Measurements from ENCODE around the gene S100A2. TPM values are rescaled to one million over a fixed set of nuclear protein-coding genes. Genes with fewer than 3 reads are reported as not detected.
A peak's percentile ranks its signal among the peaks of the same experiment; 100 is the strongest.
"Not testable (repeated sequence)": the region's sequence is repeated elsewhere in the genome, so short reads cannot be mapped to it uniquely, and the experiment has no call there.

S100A2 gene
- total RNA-seq, 1 donor from 2014 or later = 0.21 TPM

DNA sequence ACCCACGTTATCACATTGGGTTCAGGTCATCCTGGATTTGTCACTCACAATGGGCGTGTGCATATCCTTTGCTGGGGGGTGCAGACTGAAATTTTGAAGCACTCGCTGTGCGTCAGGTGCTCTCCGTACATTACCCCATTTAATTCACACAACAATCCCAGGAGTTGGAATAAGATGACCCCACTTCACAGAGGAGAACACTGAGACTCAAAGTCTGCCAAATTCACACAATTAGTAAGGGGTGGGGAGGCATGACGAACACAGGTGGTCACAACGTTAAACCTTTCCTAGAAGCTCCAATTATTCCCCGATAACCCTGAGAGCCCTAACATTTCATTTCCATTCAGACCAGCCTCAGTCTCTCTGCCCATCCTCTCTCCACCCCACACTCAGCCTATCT is 3.8 kb upstream of the S100A2 start:
- no peak overlapping the region for H3K27ac Mint-ChIP-seq
- intact Hi-C loops (cut with micrococcal nuclease) = loop anchor here (5.0 kb wide), 2 partner anchors 63 to 178 kb away; partner anchors contain the start of gene CHTOP

GRCh38 chr1:153568367-153569099 is 2.9 kb upstream of the S100A2 start:
- peak overlapping the region; percentile 66 for H3K4me3 Mint-ChIP-seq
- peak; percentile 72 for DNase-seq (ENCODE audit: low spot score)
- no peaks in the 10 kb centered on the region for H3K36me3 Mint-ChIP-seq (ENCODE audit: low read depth)
- H3K9me3 Mint-ChIP-seq = no peaks in the 10 kb centered on the region
- H3K4me1 Mint-ChIP-seq (ENCODE audit: low read depth) = peaks cover 54% of the 10 kb centered on the region
- peak overlapping the region; percentile 78 for H3K27ac Mint-ChIP-seq
- intact Hi-C loops (cut with micrococcal nuclease) = loop anchor here (1.0 to 5.0 kb wide), 4 partner anchors 35 to 179 kb away; partner anchors contain the start of gene CHTOP
- peaks cover 1% of the 10 kb centered on the region for H3K27me3 Mint-ChIP-seq (ENCODE audit: insufficient read depth)

More for the DNA sequence above, 3.8 kb upstream of the S100A2 start:
- Mint-ChIP-seq H3K27me3 (ENCODE audit: insufficient read depth) (peaks cover 1% of the 10 kb centered on the region), H3K36me3 (ENCODE audit: low read depth) (no peaks in the 10 kb centered on the region), H3K4me1 (ENCODE audit: low read depth) (peaks cover 54% of the 10 kb centered on the region), H3K9me3 (no peaks in the 10 kb centered on the region), H3K4me3 (no peak overlapping the region)
- no peak for DNase-seq (ENCODE audit: low spot score)

DNA sequence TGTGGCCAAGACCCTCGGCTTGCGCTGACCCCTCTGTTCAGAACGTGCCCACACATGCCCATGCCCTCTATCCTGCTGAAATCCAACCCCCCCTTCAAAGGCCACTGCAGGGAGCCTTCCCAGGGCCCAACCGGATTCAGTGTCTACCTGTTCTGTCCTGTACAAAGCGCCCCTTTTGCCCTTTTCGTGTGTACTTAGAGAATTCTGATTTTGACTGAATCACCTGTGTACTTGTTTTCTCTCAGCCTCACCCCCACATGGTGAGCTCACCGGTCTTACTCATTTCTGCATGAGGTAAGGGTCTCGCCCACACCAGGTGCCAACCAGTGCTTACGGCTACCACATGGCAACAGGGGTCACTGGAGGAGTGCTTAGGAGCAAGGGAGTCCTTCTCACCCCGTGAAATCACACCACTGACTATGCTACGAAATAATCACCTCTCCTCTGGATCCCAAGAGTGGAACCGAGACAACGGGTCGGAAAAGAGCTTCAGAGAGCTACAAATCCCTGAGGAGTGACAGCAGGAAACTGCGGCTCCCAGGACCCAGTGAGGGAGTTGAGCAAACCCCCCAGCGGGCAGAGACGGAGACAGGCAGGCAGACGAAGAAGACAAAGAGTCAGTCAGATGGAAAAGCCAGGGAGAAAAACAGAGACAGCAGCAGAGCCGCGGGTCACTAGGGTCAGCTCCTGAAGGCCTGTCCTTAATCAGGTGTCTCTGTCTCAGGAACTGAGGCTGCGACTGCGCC is 2.1 kb upstream of the S100A2 start:
- Mint-ChIP-seq H3K9me3 (no peaks in the 10 kb centered on the region), H3K27me3 (ENCODE audit: insufficient read depth) (peaks cover 1% of the 10 kb centered on the region), H3K4me3 (no peak overlapping the region), H3K27ac (peak overlapping the region; percentile 54), H3K4me1 (ENCODE audit: low read depth) (peaks cover 48% of the 10 kb centered on the region), H3K36me3 (ENCODE audit: low read depth) (no peaks in the 10 kb centered on the region)
- no peak for DNase-seq (ENCODE audit: low spot score)
- intact Hi-C loops (cut with micrococcal nuclease) = loop anchor here (1.0 to 5.0 kb wide), 5 partner anchors 34 to 180 kb away; partner anchors contain the start of genes CHTOP and ILF2

DNA sequence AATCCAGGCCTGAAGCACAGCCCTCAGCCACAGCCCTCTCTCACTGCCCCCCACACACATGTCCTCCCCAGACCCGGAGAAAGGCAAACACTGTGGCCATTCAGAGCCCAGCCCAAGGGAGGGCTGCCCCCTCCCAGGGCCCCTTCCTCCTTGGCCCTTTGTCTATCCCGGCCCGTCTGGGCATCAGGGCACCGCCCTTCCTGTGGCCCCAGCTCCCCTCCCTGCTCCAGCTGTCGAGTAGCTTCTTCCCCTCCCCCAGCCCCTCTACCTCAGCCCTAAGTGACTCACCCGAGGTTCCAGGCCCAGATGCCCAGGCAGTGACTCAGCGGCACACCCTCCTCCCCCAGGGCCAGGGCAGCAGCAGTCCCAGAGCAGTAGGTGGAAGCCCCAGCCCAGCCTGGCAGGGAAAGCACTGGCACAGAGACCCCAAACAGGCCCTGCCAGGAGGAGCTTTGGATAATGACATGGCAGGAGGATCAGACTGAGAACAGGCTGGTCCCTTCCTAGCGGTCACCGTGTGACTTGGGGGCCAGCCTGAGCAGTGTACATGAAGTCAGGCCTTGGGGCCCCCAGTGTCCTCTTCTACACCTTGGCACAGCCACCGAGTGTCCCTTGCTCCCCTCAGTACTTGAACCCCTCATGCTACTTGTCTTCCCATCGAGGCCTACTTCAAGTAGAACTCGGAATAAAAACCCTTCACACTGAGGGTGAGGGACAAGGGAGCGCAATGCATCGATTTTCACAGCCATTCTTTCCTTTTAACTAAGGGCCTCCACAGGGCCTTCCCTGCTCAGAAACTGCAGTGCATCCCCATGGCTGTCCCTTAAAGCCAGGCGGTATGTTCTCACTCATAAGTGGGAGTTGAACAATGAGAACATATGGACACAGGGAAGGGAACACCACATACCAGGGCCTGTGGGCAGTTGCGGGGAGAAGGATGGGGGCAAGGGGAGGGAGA is 1.0 kb upstream of the S100A2 start:
- DNase-seq (ENCODE audit: low spot score) = peak; percentile 72
- Mint-ChIP-seq H3K36me3 (ENCODE audit: low read depth) (no peaks in the 10 kb centered on the region), H3K27me3 (ENCODE audit: insufficient read depth) (peaks cover 1% of the 10 kb centered on the region), H3K4me1 (ENCODE audit: low read depth) (peaks cover 38% of the 10 kb centered on the region), H3K27ac (peak overlapping the region; percentile 89), H3K9me3 (no peaks in the 10 kb centered on the region), H3K4me3 (peak overlapping the region; percentile 38)
- intact Hi-C loops (cut with micrococcal nuclease) = loop anchor here (1.0 to 5.0 kb wide), 4 partner anchors 21 to 181 kb away; partner anchors contain the start of genes CHTOP, ILF2 and S100A4

DNA sequence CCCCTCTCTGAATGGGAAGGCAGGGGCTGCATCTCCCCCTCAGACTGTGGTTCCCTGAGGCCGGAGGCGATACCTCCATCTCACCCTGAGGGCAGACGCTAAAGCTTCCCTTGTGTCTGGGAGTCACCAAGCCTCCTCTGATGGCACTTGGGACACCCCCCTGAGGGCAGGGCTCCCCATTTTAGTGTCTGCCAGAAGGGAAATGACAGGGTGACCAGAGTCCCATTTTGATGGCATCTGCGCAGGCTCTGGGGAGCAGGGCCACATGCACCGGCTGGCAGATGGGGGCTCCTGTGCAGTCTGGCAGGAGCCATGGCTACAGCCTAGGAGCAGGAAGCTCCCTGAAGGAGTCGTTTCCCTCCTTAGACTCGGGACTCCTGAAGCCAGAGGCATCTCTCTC is 1.7 kb downstream of the S100A2 start:
- H3K27ac Mint-ChIP-seq = no peak overlapping the region
- H3K27me3 Mint-ChIP-seq (ENCODE audit: insufficient read depth) = no peaks in the 10 kb centered on the region
- H3K4me3 Mint-ChIP-seq = no peak overlapping the region
- H3K4me1 Mint-ChIP-seq (ENCODE audit: low read depth) = peaks cover 35% of the 10 kb centered on the region
- no peaks in the 10 kb centered on the region for H3K36me3 Mint-ChIP-seq (ENCODE audit: low read depth)
- intact Hi-C loops (cut with micrococcal nuclease) = no loop called here
- DNase-seq (ENCODE audit: low spot score) = no peak
- H3K9me3 Mint-ChIP-seq = no peaks in the 10 kb centered on the region

GRCh38 chr1:153563483-153563901 is 2.2 kb downstream of the S100A2 start:
- Mint-ChIP-seq H3K9me3 (no peaks in the 10 kb centered on the region), H3K4me1 (ENCODE audit: low read depth) (peaks cover 31% of the 10 kb centered on the region), H3K27me3 (ENCODE audit: insufficient read depth) (no peaks in the 10 kb centered on the region), H3K4me3 (no peak overlapping the region), H3K27ac (no peak overlapping the region), H3K36me3 (ENCODE audit: low read depth) (no peaks in the 10 kb centered on the region)
- no peak for DNase-seq (ENCODE audit: low spot score)
- intact Hi-C loops (cut with micrococcal nuclease) = no loop called here

DNA sequence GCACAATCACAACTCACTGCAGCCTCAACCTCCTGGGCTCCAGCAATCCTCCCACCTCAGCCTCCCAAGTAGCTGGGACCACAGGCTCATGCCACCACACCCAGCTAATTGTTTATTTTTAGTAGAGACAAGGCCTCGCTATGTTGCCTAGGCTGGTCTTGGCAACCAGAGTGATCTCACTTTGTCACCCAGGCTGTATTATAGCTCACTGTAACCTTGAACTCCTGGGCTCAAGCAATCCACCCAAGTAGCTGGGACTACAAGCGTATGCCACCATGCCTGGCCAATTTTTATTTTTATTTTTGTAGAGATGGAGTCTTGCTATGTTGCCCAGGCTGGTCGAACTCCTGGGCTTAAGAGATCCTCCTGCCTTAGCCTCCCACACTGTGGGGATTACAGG is 3.6 kb downstream of the S100A2 start:
- DNase-seq (ENCODE audit: low spot score); H3K4me3 Mint-ChIP-seq; H3K27me3 Mint-ChIP-seq (ENCODE audit: insufficient read depth); intact Hi-C loops (cut with micrococcal nuclease); H3K36me3 Mint-ChIP-seq (ENCODE audit: low read depth); H3K27ac Mint-ChIP-seq; H3K9me3 Mint-ChIP-seq: not testable (repeated sequence)
- peaks cover 18% of the 10 kb centered on the region for H3K4me1 Mint-ChIP-seq (ENCODE audit: low read depth)

DNA sequence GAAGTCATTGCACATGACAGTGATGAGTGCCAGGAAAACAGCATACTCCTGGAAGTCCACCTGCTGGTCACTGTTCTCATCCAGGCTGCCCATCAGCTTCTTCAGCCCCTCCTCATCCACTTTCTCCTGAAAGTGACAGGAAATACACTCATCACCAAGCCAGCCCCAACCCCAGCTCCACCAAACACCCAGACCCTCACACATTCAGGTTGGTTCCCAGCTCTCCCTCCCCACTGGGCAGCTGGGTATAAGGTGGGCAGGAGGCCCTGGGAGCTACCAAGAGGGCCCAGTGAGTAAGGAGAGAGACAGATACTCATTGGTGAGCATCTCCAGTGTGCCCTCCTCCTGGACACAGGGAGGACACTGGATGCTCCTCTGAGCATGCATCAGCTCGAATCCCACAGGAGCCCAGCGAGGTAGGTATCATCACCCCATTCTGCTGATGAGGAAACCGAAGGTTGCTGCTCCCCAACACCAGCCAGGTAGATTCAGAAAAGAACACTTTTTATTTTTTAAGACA is 4.1 kb downstream of the S100A2 start:
- H3K4me1 Mint-ChIP-seq (ENCODE audit: low read depth) = peaks cover 16% of the 10 kb centered on the region
- H3K27ac Mint-ChIP-seq = no peak overlapping the region
- no peak for DNase-seq (ENCODE audit: low spot score)
- no peaks in the 10 kb centered on the region for H3K9me3 Mint-ChIP-seq
- no peaks in the 10 kb centered on the region for H3K27me3 Mint-ChIP-seq (ENCODE audit: insufficient read depth)
- intact Hi-C loops (cut with micrococcal nuclease) = no loop called here
- no peak overlapping the region for H3K4me3 Mint-ChIP-seq
- H3K36me3 Mint-ChIP-seq (ENCODE audit: low read depth) = no peaks in the 10 kb centered on the region

DNA sequence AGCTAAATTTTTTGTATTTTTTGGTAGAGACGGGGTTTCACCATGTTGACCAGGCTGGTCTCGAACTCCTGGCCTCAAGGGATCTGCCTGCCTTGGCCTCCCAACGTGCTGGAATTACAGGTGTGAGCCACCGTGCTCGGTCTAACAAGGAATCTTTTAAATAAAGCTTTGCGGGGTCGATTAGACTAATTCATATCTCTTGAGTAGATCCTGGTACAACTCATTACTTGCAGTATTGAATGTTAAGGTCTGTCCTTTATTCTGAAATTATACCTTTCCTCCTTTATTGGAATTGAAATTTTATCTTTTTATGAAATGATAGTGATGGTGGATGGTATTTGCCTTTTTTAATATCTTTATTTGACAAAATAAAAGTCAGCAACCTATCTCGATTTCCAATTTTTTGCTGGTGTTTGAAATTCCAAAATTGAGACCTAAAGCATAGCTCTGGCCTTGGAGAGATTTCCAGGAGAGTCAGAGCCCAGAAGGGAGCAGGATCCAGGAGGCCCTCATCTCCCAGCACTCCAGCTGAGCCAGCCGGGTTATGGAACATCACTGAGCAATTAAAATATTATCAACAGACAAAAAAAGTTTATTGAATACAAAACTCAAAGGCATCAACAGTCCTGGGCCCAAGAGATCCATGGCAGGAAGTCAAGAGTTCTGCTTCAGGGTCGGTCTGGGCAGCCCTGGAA is 4.7 kb downstream of the S100A2 start:
- Mint-ChIP-seq H3K27ac (no peak overlapping the region), H3K4me3 (no peak overlapping the region)

GRCh38 chr1:153560241-153560640 is 5.4 kb downstream of the S100A2 start:
- Mint-ChIP-seq H3K9me3 (no peaks in the 10 kb centered on the region), H3K27ac (no peak overlapping the region)
- intact Hi-C loops (cut with micrococcal nuclease) = no loop called here

More for the DNA sequence above, 4.7 kb downstream of the S100A2 start:
- no peak for DNase-seq (ENCODE audit: low spot score)
- H3K4me1 Mint-ChIP-seq (ENCODE audit: low read depth) = peaks cover 16% of the 10 kb centered on the region
- H3K36me3 Mint-ChIP-seq (ENCODE audit: low read depth) = no peaks in the 10 kb centered on the region
- no peaks in the 10 kb centered on the region for H3K9me3 Mint-ChIP-seq
- no peaks in the 10 kb centered on the region for H3K27me3 Mint-ChIP-seq (ENCODE audit: insufficient read depth)
- intact Hi-C loops (cut with micrococcal nuclease) = no loop called here

DNA sequence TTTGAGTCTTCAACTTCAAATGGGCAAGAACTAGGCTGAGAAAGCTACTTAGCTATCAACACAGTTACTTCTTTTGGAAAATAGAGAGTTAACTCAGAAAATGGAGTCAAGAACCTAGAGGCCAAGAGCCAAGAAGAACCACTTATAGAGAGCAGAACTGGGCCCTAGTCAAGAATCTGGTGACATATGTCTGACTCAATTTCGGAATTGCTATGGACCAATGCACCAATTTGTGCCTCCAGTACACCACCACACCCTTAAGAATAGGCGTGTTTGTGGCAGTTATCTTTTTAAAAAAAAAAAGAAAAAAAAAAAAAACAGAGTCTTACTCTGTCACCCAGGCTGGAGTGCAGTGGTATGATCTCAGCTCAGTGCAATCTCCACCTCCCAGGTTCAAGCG is 7.8 kb downstream of the S100A2 start:
- Mint-ChIP-seq H3K27me3 (ENCODE audit: insufficient read depth) (no peaks in the 10 kb centered on the region), H3K36me3 (ENCODE audit: low read depth) (no peaks in the 10 kb centered on the region), H3K4me1 (ENCODE audit: low read depth) (peaks cover 14% of the 10 kb centered on the region), H3K27ac (no peak overlapping the region), H3K4me3 (no peak overlapping the region), H3K9me3 (no peaks in the 10 kb centered on the region)
- DNase-seq (ENCODE audit: low spot score) = no peak
- intact Hi-C loops (cut with micrococcal nuclease) = no loop called here

More at GRCh38 chr1:153560241-153560640, 5.4 kb downstream of the S100A2 start:
- Mint-ChIP-seq H3K4me1 (ENCODE audit: low read depth) (peaks cover 9% of the 10 kb centered on the region), H3K36me3 (ENCODE audit: low read depth) (no peaks in the 10 kb centered on the region), H3K4me3 (no peak overlapping the region), H3K27me3 (ENCODE audit: insufficient read depth) (no peaks in the 10 kb centered on the region)
- DNase-seq (ENCODE audit: low spot score) = no peak

DNA sequence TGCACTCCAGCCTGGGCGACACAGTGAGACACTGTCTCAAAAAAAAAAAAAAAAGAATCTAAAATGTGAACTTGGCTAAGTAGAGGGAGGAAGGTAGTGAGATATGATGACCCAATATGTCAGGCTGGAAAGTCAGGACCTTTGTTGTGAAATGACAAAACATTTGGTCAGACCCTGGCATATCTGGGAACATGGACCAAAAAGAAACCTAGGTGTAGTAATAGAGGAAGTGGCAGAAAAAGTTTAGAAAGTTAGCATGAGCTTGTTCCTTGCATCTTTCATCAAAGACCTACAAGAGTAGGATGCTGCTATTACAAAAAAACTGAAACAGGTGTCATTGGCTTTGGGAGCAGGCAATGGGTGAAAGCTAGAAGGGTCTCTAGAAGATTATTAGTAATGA is 9.3 kb downstream of the S100A2 start:
- H3K27ac Mint-ChIP-seq = no peak overlapping the region
- H3K4me3 Mint-ChIP-seq = no peak overlapping the region
- no peak for DNase-seq (ENCODE audit: low spot score)
- intact Hi-C loops (cut with micrococcal nuclease) = no loop called here
- H3K9me3 Mint-ChIP-seq = no peaks in the 10 kb centered on the region
- no peaks in the 10 kb centered on the region for H3K36me3 Mint-ChIP-seq (ENCODE audit: low read depth)
- H3K27me3 Mint-ChIP-seq (ENCODE audit: insufficient read depth) = peaks cover under 1% of the 10 kb centered on the region
- H3K4me1 Mint-ChIP-seq (ENCODE audit: low read depth) = peaks cover 14% of the 10 kb centered on the region

Measured in activated T-helper 1 cell treated with anti-CD3 and anti-CD28 coated beads, Interleukin-12 subunit alpha, Interleukin-12 subunit beta, Interleukin-2, Interleukin-4 antibody, amounts not matched to agents 30 ng/mL and 10 ng/mL and 1 ng/mL, durations not matched to agents 14 hours and 24 hours and 36 hours (primary cell).